IPS-NIHi7 (cell line): ENCODE results near the gene PRDX1.

Source experiments
- DNase-seq: peaks from one replicate; pipeline ENCODE4 v3.0.0; 2012; ENCODE audit warnings: mixed read lengths; ENCODE audit errors: extremely low spot score

PRDX1 gene

DNA sequence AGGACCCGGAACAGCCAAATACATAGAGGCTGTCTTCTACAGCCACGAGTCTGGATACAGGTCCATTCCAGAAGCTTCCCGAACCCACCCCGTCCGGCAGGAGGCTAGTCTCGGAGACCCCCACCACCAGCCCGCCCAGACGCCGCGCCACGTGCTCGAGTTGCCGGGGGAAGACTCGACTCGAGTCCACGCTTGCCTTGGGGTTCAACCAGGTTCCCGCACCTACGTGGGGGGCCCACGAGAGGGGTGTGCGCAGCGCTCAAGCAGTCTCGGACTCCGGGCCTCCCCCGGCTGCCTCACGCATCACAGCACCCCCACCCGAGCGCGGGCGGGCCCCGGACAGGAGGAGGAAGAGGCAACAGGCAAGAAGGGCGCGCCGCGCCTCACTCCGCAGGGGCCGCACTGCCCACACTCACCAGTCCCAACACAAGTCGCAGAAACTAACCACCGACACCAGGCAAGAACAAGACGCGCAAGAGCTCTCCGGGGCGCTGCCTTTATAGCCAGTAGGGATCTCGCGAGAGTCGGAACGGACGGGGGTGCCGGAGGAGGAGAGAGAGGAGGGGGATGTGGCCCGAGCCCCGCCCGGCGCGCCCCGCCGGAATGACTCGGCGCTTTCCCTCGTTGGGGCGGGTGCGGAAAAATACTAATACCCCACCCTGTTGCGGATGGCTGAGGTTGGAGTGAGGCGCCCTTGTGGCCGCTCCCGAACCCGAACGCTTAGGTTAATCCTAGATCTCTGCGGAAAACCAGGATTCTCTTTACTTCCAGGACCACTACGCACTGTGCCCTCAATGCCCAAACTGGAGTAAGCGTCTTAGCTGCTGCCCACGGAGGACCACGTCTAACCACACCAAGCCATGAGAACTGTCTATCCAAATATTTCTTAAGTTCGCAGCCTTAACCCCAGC is at the start of gene PRDX1:
Gene PRDX1, minus strand, starts transcription at position 472 of the 911 bp plus-strand sequence. CDS start 2,841 bp downstream, outside the sequence.
- DNase-seq = peak; percentile 96

DNA sequence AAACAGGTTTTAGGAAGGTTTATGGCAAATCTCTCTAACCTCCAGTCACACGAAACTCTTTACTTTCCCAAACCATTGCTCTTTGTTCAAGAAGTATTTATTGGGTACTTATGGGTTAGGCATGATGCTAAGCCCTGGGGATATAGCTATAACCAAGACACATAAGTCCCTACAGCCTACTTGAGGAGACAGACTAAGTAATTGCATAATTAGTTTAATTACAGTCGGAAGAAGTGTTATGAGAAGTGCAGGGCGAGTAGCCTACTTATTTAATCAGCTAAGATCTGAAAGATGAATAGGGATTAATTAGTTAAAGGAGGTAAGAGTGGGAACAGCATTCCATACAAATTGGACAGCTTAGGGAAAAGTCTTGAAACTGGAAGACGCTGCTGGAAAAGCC is 48.9 kb upstream of the PRDX1 start:
- DNase-seq = no peak

DNA sequence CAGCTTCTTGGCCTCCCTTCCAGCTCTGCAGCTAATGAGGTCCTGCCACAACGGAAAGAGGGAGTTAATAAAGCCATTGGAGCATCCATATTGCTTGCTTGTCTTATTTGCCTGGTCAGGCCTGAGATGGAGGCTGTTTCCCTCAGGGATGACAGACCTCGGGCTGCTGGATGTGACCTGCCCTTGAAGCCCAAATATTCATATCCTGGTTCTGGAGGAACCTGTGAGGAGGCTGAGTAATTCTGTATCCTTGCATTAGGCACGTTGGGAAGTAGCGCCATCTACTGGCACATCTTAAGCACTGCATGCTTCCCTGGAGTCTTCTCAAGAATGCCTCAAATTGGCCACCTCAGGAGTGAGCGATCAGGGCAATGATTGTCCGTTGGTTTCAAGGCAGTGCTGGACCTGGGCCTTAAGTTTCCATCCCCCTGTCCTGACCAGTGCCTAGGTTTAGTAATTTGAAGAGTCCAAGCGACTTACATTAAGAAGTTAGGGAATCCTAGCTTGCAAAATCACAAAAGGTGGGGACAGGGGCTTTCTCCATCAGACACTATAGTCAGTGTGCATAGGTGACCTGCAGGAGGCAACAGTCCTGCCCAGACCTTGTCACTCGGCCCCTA is 48.4 kb upstream of the PRDX1 start:
- DNase-seq = peak; percentile 76

DNA sequence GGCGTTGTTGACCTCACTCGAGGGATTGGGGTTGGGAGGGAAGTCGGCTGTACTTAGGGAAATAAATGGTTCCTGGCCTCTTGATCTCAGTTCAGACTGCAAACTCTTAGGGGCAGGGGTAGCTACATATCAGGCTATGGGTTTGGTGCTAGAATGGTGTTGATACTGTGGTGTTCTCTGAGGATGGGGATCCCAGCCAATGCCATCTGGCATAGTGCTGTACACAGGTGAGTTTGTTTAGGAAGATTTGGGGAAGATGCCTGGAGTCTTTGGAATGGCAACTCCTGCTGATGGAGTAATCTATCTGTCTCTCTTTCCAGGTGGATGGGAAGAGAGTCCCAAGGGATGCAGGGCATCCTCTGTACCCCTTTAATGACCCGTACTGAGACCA is 47.9 kb upstream of the PRDX1 start:
- DNase-seq = no peak

- DNase-seq = no peak
Measured at GRCh38 chr1:45568421-45568820, 46.7 kb upstream of the PRDX1 start.

DNA sequence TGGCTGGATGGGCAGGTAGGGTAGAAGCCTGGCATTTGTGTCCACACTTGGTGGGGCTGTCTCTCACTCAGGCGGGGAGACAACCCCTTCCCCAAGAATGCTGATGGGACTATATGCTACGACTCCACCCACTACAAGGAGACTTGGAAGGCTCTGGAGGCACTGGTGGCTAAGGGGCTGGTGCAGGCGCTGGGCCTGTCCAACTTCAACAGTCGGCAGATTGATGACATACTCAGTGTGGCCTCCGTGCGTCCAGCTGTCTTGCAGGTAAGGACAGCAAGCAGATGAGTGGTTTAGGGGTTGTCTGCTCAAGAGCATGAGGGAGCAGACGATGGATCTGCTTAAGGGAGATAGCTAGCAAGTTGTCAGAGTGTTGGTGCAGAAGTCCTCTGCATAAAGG is 46.2 kb upstream of the PRDX1 start:
- no peak for DNase-seq

GRCh38 chr1:45566722-45567121 is 45.0 kb upstream of the PRDX1 start:
- DNase-seq = no peak

- DNase-seq = no peak
Measured at GRCh38 chr1:45563843-45564242, 42.2 kb upstream of the PRDX1 start.

- DNase-seq = no peak
Measured at GRCh38 chr1:45557422-45557944, 35.8 kb upstream of the PRDX1 start.

DNA sequence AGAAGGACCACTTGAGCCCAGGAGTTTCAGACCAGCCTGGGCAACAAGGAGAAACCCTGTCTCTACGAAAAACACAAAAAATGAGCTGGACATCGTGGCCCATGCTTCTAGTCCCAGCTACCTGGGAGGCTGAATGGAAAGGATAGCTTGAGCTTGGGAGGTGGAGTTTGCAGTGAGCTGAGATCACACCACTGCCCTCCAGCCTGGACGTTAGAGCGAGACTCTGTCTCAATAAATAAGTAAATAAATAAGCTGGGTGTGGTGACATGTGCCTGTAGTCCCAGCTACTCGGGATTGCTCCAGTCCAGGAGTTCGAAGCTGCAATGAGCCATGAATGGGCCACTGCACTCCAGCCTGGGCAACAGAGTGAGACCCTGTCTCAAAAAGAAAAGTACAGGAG is 32.5 kb upstream of the PRDX1 start:
- DNase-seq = no peak

GRCh38 chr1:45552331-45552730 is 30.6 kb upstream of the PRDX1 start:
- DNase-seq = no peak

DNA sequence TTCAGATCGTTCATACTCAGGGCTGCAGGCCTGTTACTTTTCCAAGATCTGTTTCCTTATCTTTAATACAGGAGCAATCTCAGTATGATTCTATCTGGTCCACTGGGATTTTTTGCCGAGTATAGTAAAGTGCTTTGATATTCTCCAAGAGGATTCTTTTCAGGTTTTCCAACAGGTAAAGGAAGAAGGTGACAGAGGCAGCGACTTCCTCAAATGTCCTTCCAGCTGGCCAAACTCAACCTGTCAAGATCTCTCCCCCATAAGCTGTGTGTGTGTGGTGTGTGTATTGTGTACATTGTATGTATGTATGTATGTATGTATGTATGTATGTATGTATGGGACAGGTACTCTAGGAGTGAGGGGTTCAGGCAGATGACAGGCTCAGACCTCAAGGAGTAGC is 30.0 kb upstream of the PRDX1 start:
- DNase-seq = no peak

- DNase-seq = peak; percentile 93
Measured at GRCh38 chr1:45550401-45551351, 29.0 kb upstream of the PRDX1 start, which contains the start of gene AKR1A1. Gene AKR1A1 (plus strand): TSS chr1:45550826. CDS start chr1:45561795, 10,969 bp downstream.

DNA sequence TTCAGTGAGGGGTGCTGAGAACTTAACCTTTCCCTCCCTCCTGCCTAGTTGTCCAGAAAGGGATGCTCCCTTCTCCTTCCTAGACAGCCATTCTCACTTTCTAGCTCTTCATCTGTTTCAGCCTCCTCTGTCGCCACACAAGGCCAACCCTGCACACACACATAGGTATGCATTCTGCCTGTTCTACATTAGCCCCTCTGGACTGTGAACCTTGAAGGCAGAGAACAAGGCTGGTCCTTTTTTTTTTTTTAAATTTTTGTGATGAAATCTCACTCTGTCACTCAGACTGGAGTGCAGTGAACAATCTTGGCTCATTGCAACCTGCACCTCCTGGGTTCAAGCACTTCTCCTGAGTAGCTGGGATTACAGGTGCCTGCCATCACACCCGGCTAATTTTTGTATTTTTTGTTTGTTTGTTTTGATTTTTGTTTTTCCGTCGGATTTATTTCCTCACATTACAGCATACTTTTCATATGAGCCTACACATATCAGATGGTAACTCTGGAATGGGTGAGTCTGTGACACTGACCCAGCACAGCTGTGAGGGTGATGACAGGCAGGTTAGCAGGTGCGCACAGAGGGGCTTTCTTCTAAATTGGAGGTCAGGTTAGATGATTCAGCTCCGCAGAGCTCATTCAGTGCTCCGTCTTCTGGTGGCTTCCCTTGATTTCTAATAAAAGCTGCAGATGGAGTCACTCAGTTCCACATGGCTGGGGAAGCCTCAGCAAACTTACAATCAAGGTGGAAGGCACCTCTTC is 24.0 kb upstream of the PRDX1 start:
- no peak for DNase-seq

DNA sequence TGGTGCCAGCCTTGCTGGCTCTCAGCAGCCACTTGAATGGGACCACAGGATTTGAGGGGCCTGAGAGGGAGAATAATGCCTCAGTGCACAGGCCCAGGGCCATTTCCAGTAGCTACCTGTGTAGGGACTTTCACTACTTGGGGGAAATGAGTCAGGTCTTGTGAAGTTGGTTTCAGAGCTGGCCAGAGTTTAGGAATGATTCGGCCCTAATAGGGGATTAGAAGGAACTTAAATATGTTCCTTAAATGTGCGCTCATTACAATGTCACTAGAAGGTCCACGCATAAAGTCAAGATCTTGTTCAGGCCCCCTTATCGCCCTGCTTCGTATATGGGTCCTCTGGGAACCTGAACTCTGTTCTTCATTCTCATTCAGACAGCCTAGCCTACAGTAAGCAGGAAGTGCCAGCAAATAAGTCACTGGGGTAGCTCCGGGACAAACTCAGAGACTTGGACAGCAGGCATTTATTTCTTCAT is 23.4 kb upstream of the PRDX1 start:
- no peak for DNase-seq

- no peak for DNase-seq
Measured at GRCh38 chr1:45544530-45544929, 22.8 kb upstream of the PRDX1 start.

GRCh38 chr1:45543581-45544417 is 22.1 kb upstream of the PRDX1 start:
- DNase-seq = no peak

DNA sequence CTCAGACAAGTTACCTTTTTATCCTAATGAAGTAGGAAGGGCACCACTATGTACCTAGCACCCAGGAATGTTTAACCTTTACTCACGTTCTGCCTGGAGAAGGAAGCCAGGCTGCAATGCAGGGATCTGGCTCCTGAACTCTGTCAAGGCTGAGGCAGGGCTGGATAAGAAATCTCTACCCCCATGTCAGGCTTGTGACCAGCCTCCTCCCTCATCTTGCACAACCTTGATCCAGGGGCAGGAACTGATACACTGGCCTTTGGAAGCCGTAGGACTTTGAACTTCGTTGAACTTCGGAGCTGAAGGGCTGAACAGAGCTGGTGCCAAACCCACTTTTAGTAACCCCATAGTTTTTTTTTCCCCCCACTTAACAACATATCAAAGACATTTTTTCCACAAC is 20.9 kb upstream of the PRDX1 start:
- no peak for DNase-seq

DNA sequence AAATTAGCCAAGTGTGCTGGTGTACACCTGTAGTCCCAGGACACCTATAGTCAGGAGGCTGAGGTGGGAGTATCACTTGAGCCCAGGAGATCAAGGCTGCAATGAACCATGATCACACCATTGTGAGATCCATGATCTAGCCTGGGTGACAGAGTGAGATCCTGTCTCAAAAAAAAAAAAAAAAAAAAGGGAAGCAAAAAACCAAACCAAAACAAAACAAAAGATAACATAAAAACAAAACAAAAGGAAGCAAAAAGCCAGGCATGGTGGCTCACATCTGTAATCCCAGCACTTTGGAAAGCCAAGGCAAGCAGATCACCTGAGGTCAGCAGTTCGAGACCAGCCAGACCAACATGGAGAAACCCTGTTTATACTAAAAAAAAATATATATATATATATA is 19.5 kb upstream of the PRDX1 start:
- no peak for DNase-seq

- DNase-seq = no peak
Measured at GRCh38 chr1:45536886-45537285, 15.2 kb upstream of the PRDX1 start.
